Upper lobe of left lung (tissue), 4 donors: ENCODE measurements around the gene MMP24.

Source experiments
- CTCF ChIP-seq, 6 experiments: fragments of 450-650 bp in 4 of 6; fragments of 200-600 bp in 2 of 6; sonication (generic) in 2 of 6; IDR thresholded peaks; one replicate each; pipeline ENCODE4 v1.5.1; 2016 to 2019; ENCODE audit warnings: antibody characterized with exemption in 6 of 6
- POLR2A ChIP-seq, 4 donors: fragments of 450-650 bp; IDR thresholded peaks; one replicate each; pipeline ENCODE4 v1.5.1; 2016 to 2017; ENCODE audit warnings: antibody characterized with exemption in 4 of 4, mild to moderate bottlenecking in 2 of 4

- peak; percentile 55 to 92 (median 82) for TF ChIP-seq CTCF (IDR thresholded peaks at IDR 0.05)
- no peak for TF ChIP-seq POLR2A (IDR thresholded peaks at IDR 0.05)
Observed at GRCh38 chr20:35207950-35208611, 18.4 kb upstream of the MMP24 start.
